ENCODE data around the gene VWA7.

DNA sequence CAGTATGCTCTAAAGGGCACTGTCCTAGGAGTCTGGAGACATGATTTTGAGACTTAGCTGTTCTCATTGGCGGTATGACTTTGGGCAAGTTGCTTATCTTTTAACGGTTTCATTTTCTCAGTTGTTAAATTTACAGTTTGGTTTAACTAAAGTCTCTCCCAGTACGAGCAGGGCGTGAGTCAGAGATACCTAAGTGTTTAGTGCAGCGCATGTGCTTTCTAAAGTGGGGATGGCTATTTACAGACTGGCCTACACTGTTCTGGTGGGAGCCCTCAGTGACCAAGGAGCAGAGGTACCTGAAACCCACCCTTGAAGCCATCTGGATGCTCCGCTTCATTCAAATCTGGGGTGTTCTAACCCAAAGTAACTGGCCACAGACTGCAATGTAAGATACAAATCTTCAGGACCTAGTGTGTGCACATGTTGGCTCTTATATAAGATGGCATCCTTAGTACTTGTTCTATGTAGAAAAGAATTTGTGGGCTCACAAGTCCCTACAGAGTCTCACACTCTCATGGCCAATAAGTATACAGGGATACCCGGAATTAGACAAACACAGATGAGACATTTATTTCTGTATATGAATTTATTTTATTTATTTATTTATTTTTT is 26.6 kb downstream of the VWA7 start:
- TF ChIP-seq, protein P1, sequence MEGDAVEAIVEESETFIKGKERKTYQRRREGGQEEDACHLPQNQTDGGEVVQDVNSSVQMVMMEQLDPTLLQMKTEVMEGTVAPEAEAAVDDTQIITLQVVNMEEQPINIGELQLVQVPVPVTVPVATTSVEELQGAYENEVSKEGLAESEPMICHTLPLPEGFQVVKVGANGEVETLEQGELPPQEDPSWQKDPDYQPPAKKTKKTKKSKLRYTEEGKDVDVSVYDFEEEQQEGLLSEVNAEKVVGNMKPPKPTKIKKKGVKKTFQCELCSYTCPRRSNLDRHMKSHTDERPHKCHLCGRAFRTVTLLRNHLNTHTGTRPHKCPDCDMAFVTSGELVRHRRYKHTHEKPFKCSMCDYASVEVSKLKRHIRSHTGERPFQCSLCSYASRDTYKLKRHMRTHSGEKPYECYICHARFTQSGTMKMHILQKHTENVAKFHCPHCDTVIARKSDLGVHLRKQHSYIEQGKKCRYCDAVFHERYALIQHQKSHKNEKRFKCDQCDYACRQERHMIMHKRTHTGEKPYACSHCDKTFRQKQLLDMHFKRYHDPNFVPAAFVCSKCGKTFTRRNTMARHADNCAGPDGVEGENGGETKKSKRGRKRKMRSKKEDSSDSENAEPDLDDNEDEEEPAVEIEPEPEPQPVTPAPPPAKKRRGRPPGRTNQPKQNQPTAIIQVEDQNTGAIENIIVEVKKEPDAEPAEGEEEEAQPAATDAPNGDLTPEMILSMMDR (IDR thresholded peaks at IDR 0.05; ENCODE audit: borderline replicate concordance, extremely low read depth, low read length, poor library complexity, severe bottlenecking): no peak
- no peak for TF ChIP-seq EZH2 (IDR thresholded peaks at IDR 0.05; ENCODE audit: borderline replicate concordance, low read depth, low read length, severe bottlenecking)

Data from DND-41 (cell line).